ENCODE measurements around the gene CHTF18.

CHTF18 gene

GRCh38 chr16:813204-813915 is 24.9 kb downstream of the CHTF18 start (continued):
- TF ChIP-seq, protein P1, sequence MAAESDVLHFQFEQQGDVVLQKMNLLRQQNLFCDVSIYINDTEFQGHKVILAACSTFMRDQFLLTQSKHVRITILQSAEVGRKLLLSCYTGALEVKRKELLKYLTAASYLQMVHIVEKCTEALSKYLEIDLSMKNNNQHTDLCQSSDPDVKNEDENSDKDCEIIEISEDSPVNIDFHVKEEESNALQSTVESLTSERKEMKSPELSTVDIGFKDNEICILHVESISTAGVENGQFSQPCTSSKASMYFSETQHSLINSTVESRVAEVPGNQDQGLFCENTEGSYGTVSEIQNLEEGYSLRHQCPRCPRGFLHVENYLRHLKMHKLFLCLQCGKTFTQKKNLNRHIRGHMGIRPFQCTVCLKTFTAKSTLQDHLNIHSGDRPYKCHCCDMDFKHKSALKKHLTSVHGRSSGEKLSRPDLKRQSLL (tag by site-specific recombination; IDR thresholded peaks at IDR 0.05), result no peak
- no peak for TF ChIP-seq ZNF677 (tag by site-specific recombination; IDR thresholded peaks at IDR 0.05)
- no peak for TF ChIP-seq ZNF510 (tag by site-specific recombination; IDR thresholded peaks at IDR 0.05; ENCODE audit: insufficient replicate concordance)
- no peak for TF ChIP-seq REPIN1 (tag by site-specific recombination; IDR thresholded peaks at IDR 0.05; ENCODE audit: low read depth)
- TF ChIP-seq GLIS1 (tag by site-specific recombination; IDR thresholded peaks at IDR 0.05), result 0 out of 2 replicates have a peak, but pooled peaks have one; percentile 4
- TF ChIP-seq CTCF (tag by site-specific recombination; IDR thresholded peaks at IDR 0.05), result peak; percentile 47; the same call in 1 of the 2 replicates
- TF ChIP-seq, protein P2, sequence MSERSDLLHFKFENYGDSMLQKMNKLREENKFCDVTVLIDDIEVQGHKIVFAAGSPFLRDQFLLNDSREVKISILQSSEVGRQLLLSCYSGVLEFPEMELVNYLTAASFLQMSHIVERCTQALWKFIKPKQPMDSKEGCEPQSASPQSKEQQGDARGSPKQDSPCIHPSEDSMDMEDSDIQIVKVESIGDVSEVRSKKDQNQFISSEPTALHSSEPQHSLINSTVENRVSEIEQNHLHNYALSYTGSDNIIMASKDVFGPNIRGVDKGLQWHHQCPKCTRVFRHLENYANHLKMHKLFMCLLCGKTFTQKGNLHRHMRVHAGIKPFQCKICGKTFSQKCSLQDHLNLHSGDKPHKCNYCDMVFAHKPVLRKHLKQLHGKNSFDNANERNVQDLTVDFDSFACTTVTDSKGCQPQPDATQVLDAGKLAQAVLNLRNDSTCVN (tag by site-specific recombination; optimal IDR thresholded peaks at IDR 0.05), result peak; percentile 19
- TF ChIP-seq ZBTB8A (tag by site-specific recombination; IDR thresholded peaks at IDR 0.05), result no peak
- TF ChIP-seq WT1 (tag by site-specific recombination; IDR thresholded peaks at IDR 0.05), result no peak
- TF ChIP-seq ZNF223 (tag by site-specific recombination; IDR thresholded peaks at IDR 0.05), result no peak
- TF ChIP-seq ZNF335 (tag by site-specific recombination; conservative IDR thresholded peaks at IDR 0.05), result peak; percentile 37; the same call in 1 of the 2 replicates
- TF ChIP-seq KLF8 (tag by site-specific recombination; IDR thresholded peaks at IDR 0.05), result no peak
- TF ChIP-seq, protein P3, sequence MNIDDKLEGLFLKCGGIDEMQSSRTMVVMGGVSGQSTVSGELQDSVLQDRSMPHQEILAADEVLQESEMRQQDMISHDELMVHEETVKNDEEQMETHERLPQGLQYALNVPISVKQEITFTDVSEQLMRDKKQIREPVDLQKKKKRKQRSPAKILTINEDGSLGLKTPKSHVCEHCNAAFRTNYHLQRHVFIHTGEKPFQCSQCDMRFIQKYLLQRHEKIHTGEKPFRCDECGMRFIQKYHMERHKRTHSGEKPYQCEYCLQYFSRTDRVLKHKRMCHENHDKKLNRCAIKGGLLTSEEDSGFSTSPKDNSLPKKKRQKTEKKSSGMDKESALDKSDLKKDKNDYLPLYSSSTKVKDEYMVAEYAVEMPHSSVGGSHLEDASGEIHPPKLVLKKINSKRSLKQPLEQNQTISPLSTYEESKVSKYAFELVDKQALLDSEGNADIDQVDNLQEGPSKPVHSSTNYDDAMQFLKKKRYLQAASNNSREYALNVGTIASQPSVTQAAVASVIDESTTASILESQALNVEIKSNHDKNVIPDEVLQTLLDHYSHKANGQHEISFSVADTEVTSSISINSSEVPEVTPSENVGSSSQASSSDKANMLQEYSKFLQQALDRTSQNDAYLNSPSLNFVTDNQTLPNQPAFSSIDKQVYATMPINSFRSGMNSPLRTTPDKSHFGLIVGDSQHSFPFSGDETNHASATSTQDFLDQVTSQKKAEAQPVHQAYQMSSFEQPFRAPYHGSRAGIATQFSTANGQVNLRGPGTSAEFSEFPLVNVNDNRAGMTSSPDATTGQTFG (tag by site-specific recombination; IDR thresholded peaks at IDR 0.05; ENCODE audit: borderline replicate concordance), result no peak
- TF ChIP-seq ZSCAN30 (tag by site-specific recombination; IDR thresholded peaks at IDR 0.05), result 0 out of 2 replicates have a peak, but pooled peaks have one; percentile 31
- peak; percentile 46 for TF ChIP-seq ZNF600 (tag by site-specific recombination; IDR thresholded peaks at IDR 0.05)
- no peak for TF ChIP-seq ZNF707 (tag by site-specific recombination; IDR thresholded peaks at IDR 0.05)
- TF ChIP-seq BCL6B (tag by site-specific recombination; IDR thresholded peaks at IDR 0.05), result no peak
- no peak for TF ChIP-seq KLF10 (tag by site-specific recombination; IDR thresholded peaks at IDR 0.05)
- no peak for TF ChIP-seq ZNF416 (tag by site-specific recombination; IDR thresholded peaks at IDR 0.05)
- TF ChIP-seq, protein P4, sequence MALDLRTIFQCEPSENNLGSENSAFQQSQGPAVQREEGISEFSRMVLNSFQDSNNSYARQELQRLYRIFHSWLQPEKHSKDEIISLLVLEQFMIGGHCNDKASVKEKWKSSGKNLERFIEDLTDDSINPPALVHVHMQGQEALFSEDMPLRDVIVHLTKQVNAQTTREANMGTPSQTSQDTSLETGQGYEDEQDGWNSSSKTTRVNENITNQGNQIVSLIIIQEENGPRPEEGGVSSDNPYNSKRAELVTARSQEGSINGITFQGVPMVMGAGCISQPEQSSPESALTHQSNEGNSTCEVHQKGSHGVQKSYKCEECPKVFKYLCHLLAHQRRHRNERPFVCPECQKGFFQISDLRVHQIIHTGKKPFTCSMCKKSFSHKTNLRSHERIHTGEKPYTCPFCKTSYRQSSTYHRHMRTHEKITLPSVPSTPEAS (tag by site-specific recombination; IDR thresholded peaks at IDR 0.05), result no peak
- TF ChIP-seq ZNF654 (tag by site-specific recombination; IDR thresholded peaks at IDR 0.05; ENCODE audit: low read depth), result peak; percentile 44
- no peak for TF ChIP-seq ZNF391 (tag by site-specific recombination; IDR thresholded peaks at IDR 0.05; ENCODE audit: borderline replicate concordance, low read depth)
- no peak for TF ChIP-seq ZNF426 (tag by site-specific recombination; IDR thresholded peaks at IDR 0.05)
- TF ChIP-seq ZNF292 (tag by site-specific recombination; IDR thresholded peaks at IDR 0.05; ENCODE audit: borderline replicate concordance, low read depth), result no peak
- no peak for TF ChIP-seq ZNF626 (tag by site-specific recombination; IDR thresholded peaks at IDR 0.05)
- TF ChIP-seq, protein P5, sequence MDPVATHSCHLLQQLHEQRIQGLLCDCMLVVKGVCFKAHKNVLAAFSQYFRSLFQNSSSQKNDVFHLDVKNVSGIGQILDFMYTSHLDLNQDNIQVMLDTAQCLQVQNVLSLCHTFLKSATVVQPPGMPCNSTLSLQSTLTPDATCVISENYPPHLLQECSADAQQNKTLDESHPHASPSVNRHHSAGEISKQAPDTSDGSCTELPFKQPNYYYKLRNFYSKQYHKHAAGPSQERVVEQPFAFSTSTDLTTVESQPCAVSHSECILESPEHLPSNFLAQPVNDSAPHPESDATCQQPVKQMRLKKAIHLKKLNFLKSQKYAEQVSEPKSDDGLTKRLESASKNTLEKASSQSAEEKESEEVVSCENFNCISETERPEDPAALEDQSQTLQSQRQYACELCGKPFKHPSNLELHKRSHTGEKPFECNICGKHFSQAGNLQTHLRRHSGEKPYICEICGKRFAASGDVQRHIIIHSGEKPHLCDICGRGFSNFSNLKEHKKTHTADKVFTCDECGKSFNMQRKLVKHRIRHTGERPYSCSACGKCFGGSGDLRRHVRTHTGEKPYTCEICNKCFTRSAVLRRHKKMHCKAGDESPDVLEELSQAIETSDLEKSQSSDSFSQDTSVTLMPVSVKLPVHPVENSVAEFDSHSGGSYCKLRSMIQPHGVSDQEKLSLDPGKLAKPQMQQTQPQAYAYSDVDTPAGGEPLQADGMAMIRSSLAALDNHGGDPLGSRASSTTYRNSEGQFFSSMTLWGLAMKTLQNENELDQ (tag by site-specific recombination; IDR thresholded peaks at IDR 0.05; ENCODE audit: low read depth), result no peak
